ENCODE results near the gene EMID1. TPM values are rescaled to one million over a fixed set of nuclear protein-coding genes. Genes with fewer than 3 reads are reported as not detected.

Gene EMID1
- total and polyA plus RNA-seq, 4 donors, result 4.9 to 30.2 (median 8.4) TPM

- peaks cover 0 to 6% (median 2%) of the 10 kb centered on the region in 4 donors for H3K36me3 ChIP-seq (ENCODE audit: control insufficient read depth in 4 of 4, insufficient read depth in 4 of 4, low read length in 4 of 4)
- no peaks in the 10 kb centered on the region for H3K27me3 ChIP-seq (ENCODE audit: control insufficient read depth in 3 of 3, insufficient read depth in 3 of 3, low read length in 2 of 3)
- no peaks in the 10 kb centered on the region for H3K9me3 ChIP-seq (ENCODE audit: control insufficient read depth in 4 of 4, insufficient read depth in 3 of 4, low read length in 3 of 4)
- WGBS, 2 donors, result 92 to 93% methylated on average over 19 of the region's 19 CpGs
- H3K4me3 ChIP-seq, result no peak overlapping the region
- TF ChIP-seq CTCF (IDR thresholded peaks at IDR 0.05; ENCODE audit: control extremely low read depth, extremely low read depth), result no peak
- no peaks in the 10 kb centered on the region for H3K4me1 ChIP-seq (ENCODE audit: control insufficient read depth in 5 of 5, insufficient read depth in 5 of 5, low read length in 5 of 5)
- no peak overlapping the region for H3K9ac ChIP-seq (ENCODE audit: insufficient read depth in 1 of 2, low read length in 2 of 2)
- DNase-seq (no peak), ATAC-seq (ENCODE audit: insufficient read depth, low FRiP score) (no peak)
- no peak overlapping the region for H3K27ac ChIP-seq (ENCODE audit: low read depth in 1 of 2, low read length in 1 of 2)
These were observed 21.5 kb upstream of the EMID1 start for GRCh38 chr22:29183971-29184848.

GRCh38 chr22:29184849-29185490, 20.7 kb upstream of the EMID1 start:
- WGBS, 2 donors, result 90 to 94% methylated on average over 12 of the region's 12 CpGs

GRCh38 chr22:29186302-29186701, 19.4 kb upstream of the EMID1 start:
- Histone ChIP-seq H3K27me3 (ENCODE audit: control insufficient read depth in 3 of 3, insufficient read depth in 3 of 3, low read length in 2 of 3) (no peaks in the 10 kb centered on the region), H3K4me1 (ENCODE audit: control insufficient read depth in 5 of 5, insufficient read depth in 5 of 5, low read length in 5 of 5) (no peaks in the 10 kb centered on the region), H3K4me3 (no peak overlapping the region), H3K27ac (ENCODE audit: low read depth in 1 of 2, low read length in 1 of 2) (no peak overlapping the region), H3K36me3 (ENCODE audit: control insufficient read depth in 4 of 4, insufficient read depth in 4 of 4, low read length in 4 of 4) (no peaks in the 10 kb centered on the region), H3K9me3 (ENCODE audit: control insufficient read depth in 4 of 4, insufficient read depth in 3 of 4, low read length in 3 of 4) (no peaks in the 10 kb centered on the region), H3K9ac (ENCODE audit: insufficient read depth in 1 of 2, low read length in 2 of 2) (no peak overlapping the region)
- DNase-seq, result no peak
- 96 to 97% methylated on average over 1 of the region's 1 CpG for WGBS, 2 donors
- TF ChIP-seq CTCF (IDR thresholded peaks at IDR 0.05; ENCODE audit: control extremely low read depth, extremely low read depth), result no peak
- ATAC-seq (ENCODE audit: insufficient read depth, low FRiP score), result no peak

More at GRCh38 chr22:29184849-29185490, 20.7 kb upstream of the EMID1 start:
- no peak overlapping the region for H3K9ac ChIP-seq (ENCODE audit: insufficient read depth in 1 of 2, low read length in 2 of 2)
- H3K4me3 ChIP-seq, result no peak overlapping the region
- TF ChIP-seq CTCF (IDR thresholded peaks at IDR 0.05; ENCODE audit: control extremely low read depth, extremely low read depth), result no peak
- H3K27me3 ChIP-seq (ENCODE audit: control insufficient read depth in 3 of 3, insufficient read depth in 3 of 3, low read length in 2 of 3), result no peaks in the 10 kb centered on the region
- peaks cover 0 to 4% (median 2%) of the 10 kb centered on the region in 4 donors for H3K36me3 ChIP-seq (ENCODE audit: control insufficient read depth in 4 of 4, insufficient read depth in 4 of 4, low read length in 4 of 4)
- no peak overlapping the region for H3K27ac ChIP-seq (ENCODE audit: low read depth in 1 of 2, low read length in 1 of 2)
- H3K4me1 ChIP-seq (ENCODE audit: control insufficient read depth in 5 of 5, insufficient read depth in 5 of 5, low read length in 5 of 5), result no peaks in the 10 kb centered on the region
- H3K9me3 ChIP-seq (ENCODE audit: control insufficient read depth in 4 of 4, insufficient read depth in 3 of 4, low read length in 3 of 4), result no peaks in the 10 kb centered on the region
- ATAC-seq (ENCODE audit: insufficient read depth, low FRiP score), result no peak
- no peak for DNase-seq
